ENCODE data around the gene RAPGEF5.

GRCh38 chr7:22231141-22231540 is 125.8 kb downstream of the RAPGEF5 start:
- TF ChIP-seq POLR2A (IDR thresholded peaks at IDR 0.05; ENCODE audit: low read depth) = no peak
- no peak for TF ChIP-seq CTCF (IDR thresholded peaks at IDR 0.05)

Measured in esophagus muscularis mucosa (tissue), 3 donors.